Smooth muscle cell (in vitro differentiated cells): ENCODE measurements around the gene FMNL2. TPM values are rescaled to one million over a fixed set of nuclear protein-coding genes. Genes with fewer than 3 reads are reported as not detected.

Experiments used
- DNase-seq: peaks from one replicate; lab custom pipeline; 2025; ENCODE audit not compliant: unreplicated experiment; lab: John Stamatoyannopoulos, UW
- H2AFZ ChIP-seq: fragments of 200-600 bp; sonication (generic); 2 replicates; pipeline ENCODE4 v1.6.0; 2016; ENCODE audit warnings: antibody characterized with exemption, low read depth, mild to moderate bottlenecking
- H3F3A ChIP-seq: fragments of 200-600 bp; sonication (generic); 2 replicates; pipeline ENCODE4 v1.6.0; 2017; ENCODE audit warnings: antibody characterized with exemption, low read depth
- H3K27ac ChIP-seq: fragments of 200-600 bp; sonication (generic); 2 replicates; pipeline ENCODE4 v1.5.1; 2016; ENCODE audit warnings: low read depth, mild to moderate bottlenecking
- H3K27me3 ChIP-seq: fragments of 200-600 bp; sonication (generic); 2 replicates; pipeline ENCODE4 v1.6.1; 2016; ENCODE audit warnings: low read depth, mild to moderate bottlenecking
- H3K36me3 ChIP-seq: fragments of 200-600 bp; sonication (generic); 2 replicates; pipeline ENCODE4 v1.5.1; 2016; ENCODE audit warnings: low read depth
- H3K4me1 ChIP-seq: fragments of 200-600 bp; sonication (generic); 2 replicates; pipeline ENCODE4 v1.5.1; 2016; ENCODE audit warnings: low read depth
- H3K4me2 ChIP-seq: fragments of 200-600 bp; sonication (generic); 2 replicates; pipeline ENCODE4 v1.6.0; 2016; ENCODE audit warnings: mild to moderate bottlenecking
- H3K4me3 ChIP-seq: fragments of 200-600 bp; sonication (generic); 2 replicates; pipeline ENCODE4 v1.5.1; 2016; ENCODE audit warnings: mild to moderate bottlenecking
- H3K79me2 ChIP-seq: fragments of 200-600 bp; sonication (generic); 2 replicates; pipeline ENCODE4 v1.6.0; 2016; ENCODE audit warnings: low read depth, mild to moderate bottlenecking
- H3K9ac ChIP-seq: fragments of 200-600 bp; sonication (generic); 2 replicates; pipeline ENCODE4 v1.6.0; 2016; ENCODE audit warnings: low read depth
- H3K9me3 ChIP-seq: fragments of 200-600 bp; sonication (generic); replicated peaks from 2 replicates; pipeline ENCODE4 v1.5.1; 2016; ENCODE audit warnings: low read depth
- H4K20me1 ChIP-seq: fragments of 200-600 bp; sonication (generic); 2 replicates; pipeline ENCODE4 v1.6.0; 2016; ENCODE audit warnings: low read depth
- WGBS: methylation state at CpG from one replicate; pipeline ENCODE4 v1.1.7; 2016; ENCODE audit warnings: low lambda C conversion rate; 5-methylcytosine and 5-hydroxymethylcytosine counted together
- polyA plus RNA-seq: library from polyadenylated mRNA; unstranded; fragments of >200 nt; fragmentation: Nextera tagmentation; extraction: Ambion mirVana; gene quantifications from 2 replicates; pipeline ENCODE4 v1.2.1, GENCODE V29; 2016
- total RNA-seq: library from RNA; depleted of rRNA; stranded (reverse); fragments of >200 nt; gene quantifications from 2 replicates; pipeline ENCODE4 v1.2.3, GENCODE V29; 2014
- TF ChIP-seq, protein P1 (sequence below): fragments of 200-600 bp; sonication (generic); IDR thresholded peaks from 2 replicates; pipeline ENCODE4 v1.5.1; 2017; ENCODE audit warnings: borderline replicate concordance, mild to moderate bottlenecking, antibody characterized with exemption; ENCODE audit not compliant: insufficient read depth, poor library complexity, severe bottlenecking

FMNL2 gene
- total and polyA plus RNA-seq, 2 experiments from 2014 or later: 7.4 to 37.3 TPM

DNA sequence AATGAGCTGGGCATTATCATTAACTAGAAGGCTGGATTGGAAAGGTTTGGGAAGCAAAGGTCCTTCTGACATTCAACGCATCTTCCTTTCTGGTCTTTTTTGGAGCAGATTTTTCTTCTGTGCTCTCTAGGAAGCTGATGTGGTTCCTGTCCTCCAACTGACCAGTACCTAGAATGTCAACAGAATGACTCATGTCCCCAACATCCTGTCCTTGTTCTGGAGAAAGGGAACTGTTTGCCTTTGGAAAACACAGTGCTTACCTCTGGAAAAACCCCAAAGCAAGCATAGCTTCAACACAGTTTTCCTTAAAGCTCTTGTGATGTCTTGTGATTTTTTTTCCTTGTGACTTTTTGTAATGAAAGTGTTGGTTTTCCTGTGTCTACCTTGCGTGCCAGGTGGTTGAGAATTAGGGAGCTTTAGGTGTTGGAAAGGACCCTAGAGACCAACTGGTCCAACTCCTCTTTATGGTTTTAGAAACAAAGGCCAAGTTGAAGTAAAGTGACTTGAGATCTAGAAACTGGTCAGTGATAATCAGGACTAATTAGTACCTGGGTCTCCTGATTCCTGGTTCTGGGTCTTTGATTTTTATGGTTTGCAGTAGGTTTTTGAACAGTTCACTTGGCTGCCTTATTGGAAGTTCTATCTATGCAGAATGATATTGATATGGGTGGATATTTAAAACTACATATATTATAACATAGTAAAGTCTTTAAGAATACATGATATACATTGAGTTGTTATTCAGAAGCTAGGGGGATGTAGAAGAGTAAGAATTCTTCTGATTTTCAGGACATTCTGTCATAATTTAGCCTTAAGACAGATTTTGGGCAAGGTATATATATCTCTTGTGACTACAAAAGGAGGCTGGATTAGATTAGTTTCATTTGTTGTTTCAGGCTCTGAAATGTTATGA is 70.5 kb downstream of the FMNL2 start:
- Histone ChIP-seq H2AFZ (no peak overlapping the region), H3K4me1 (peaks cover 31% of the 10 kb centered on the region), H3K9me3 (no peaks in the 10 kb centered on the region), H3K27ac (no peak overlapping the region), H3K36me3 (no peaks in the 10 kb centered on the region), H3K4me2 (no peak overlapping the region), H3K9ac (no peak overlapping the region), H3F3A (no peaks in the 10 kb centered on the region), H3K27me3 (no peaks in the 10 kb centered on the region), H3K4me3 (no peak overlapping the region), H3K79me2 (peaks cover 91% of the 10 kb centered on the region), H4K20me1 (peaks cover 35% of the 10 kb centered on the region)
- TF ChIP-seq, protein P1, sequence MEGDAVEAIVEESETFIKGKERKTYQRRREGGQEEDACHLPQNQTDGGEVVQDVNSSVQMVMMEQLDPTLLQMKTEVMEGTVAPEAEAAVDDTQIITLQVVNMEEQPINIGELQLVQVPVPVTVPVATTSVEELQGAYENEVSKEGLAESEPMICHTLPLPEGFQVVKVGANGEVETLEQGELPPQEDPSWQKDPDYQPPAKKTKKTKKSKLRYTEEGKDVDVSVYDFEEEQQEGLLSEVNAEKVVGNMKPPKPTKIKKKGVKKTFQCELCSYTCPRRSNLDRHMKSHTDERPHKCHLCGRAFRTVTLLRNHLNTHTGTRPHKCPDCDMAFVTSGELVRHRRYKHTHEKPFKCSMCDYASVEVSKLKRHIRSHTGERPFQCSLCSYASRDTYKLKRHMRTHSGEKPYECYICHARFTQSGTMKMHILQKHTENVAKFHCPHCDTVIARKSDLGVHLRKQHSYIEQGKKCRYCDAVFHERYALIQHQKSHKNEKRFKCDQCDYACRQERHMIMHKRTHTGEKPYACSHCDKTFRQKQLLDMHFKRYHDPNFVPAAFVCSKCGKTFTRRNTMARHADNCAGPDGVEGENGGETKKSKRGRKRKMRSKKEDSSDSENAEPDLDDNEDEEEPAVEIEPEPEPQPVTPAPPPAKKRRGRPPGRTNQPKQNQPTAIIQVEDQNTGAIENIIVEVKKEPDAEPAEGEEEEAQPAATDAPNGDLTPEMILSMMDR: no peak
- DNase-seq: no peak
- WGBS: 90% methylated on average over 2 of the region's 2 CpGs

DNA sequence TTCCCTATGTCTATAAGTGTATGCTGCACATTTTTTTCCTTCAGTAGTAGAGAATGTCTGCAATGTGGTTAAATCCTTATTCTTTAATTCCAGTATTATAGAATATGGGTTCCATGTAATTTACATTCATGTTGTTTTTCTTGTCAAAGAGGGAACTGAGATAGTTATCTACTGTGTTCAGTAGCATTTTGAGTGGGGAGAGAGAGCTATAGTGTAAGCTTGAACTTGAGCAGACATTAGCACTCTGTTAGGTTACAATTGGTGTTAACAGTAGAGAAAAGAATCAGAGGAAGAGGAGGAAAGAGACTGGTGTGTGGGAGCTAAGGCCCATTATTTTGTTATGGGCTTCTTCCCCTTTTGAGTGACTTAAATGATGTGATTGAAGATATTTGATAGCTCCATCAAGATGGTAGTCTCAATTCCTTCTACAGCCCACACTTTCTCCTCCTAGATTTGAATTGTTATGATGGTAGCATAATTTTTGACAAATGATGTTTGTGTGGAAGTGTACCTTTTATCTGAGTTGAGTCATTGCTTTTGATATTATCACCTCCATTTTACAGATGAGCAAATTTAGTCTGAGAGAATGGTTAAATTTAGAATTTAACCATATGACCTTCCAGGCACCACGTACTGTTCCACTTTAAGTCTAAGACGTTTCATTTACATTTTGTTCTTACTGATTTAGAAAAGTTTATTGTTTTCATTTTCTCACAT is 71.3 kb downstream of the FMNL2 start:
- Histone ChIP-seq H3K27ac (peak overlapping the region; percentile 56), H3K4me2 (peak overlapping the region; percentile 83)

DNA sequence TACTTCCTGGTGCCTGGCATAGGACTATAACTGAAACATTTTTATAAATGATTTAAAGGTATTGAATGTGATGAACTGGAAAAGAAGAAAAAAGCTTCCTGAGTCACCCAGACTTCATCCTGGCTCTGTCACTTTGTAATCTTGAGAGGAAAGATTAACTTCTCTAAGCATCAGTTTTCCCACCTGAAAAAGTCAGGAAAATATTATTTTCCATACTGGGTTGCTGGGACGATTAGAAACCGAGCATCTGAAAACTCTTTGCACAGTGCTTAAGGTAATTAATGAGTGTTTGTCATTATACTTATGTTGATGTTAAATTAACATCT is 71.8 kb downstream of the FMNL2 start:
- no peaks in the 10 kb centered on the region for H3K9me3 ChIP-seq
- no peak overlapping the region for H2AFZ ChIP-seq
- no peak for DNase-seq
- peak overlapping the region; percentile 41 for H3K4me3 ChIP-seq
- peak overlapping the region; percentile 56 for H3K27ac ChIP-seq
- H3K4me1 ChIP-seq: peaks cover 43% of the 10 kb centered on the region
- no peaks in the 10 kb centered on the region for H3K27me3 ChIP-seq
- peaks cover 24% of the 10 kb centered on the region for H4K20me1 ChIP-seq
- peak overlapping the region; percentile 60 for H3K9ac ChIP-seq
- H3K4me2 ChIP-seq: peak overlapping the region; percentile 83
- H3K36me3 ChIP-seq: no peaks in the 10 kb centered on the region
- WGBS: 31% methylated on average over 2 of the region's 2 CpGs
- TF ChIP-seq, protein P1: no peak
- H3F3A ChIP-seq: no peaks in the 10 kb centered on the region
- peaks cover 92% of the 10 kb centered on the region for H3K79me2 ChIP-seq

More for the DNA sequence above, 71.3 kb downstream of the FMNL2 start:
- Histone ChIP-seq H3K36me3 (no peaks in the 10 kb centered on the region), H3K9ac (no peak overlapping the region), H3F3A (no peaks in the 10 kb centered on the region), H2AFZ (no peak overlapping the region), H3K79me2 (peaks cover 91% of the 10 kb centered on the region), H3K4me1 (peaks cover 39% of the 10 kb centered on the region), H3K9me3 (no peaks in the 10 kb centered on the region), H3K4me3 (no peak overlapping the region), H3K27me3 (no peaks in the 10 kb centered on the region), H4K20me1 (peaks cover 27% of the 10 kb centered on the region)
- TF ChIP-seq, protein P1: no peak
- no peak for DNase-seq
- 77% methylated on average over 2 of the region's 2 CpGs for WGBS
